Panc1 (cell line): ENCODE results near the gene TOP3A.

Experiments used
- CTCF ChIP-seq: fragments of 450-650 bp; IDR thresholded peaks from 2 replicates; pipeline ENCODE4 v1.5.1; 2017; ENCODE audit warnings: mild to moderate bottlenecking
- POLR2AphosphoS5 ChIP-seq: IDR thresholded peaks from 2 replicates; pipeline ENCODE4 v1.6.1; 2012; ENCODE audit warnings: mild to moderate bottlenecking, low read depth, low read length, moderate library complexity
- REST ChIP-seq, 2 experiments: IDR thresholded peaks; 2 replicates each; pipeline ENCODE4 v1.6.1; 2011 to 2012; ENCODE audit warnings: low read depth in 2 of 2, control low read depth in 1 of 2, low read length in 1 of 2, mild to moderate bottlenecking in 1 of 2, moderate library complexity in 1 of 2; ENCODE audit not compliant: insufficient read depth in 1 of 2

GRCh38 chr17:18363101-18364049, 48.6 kb upstream of the TOP3A start, which contains the start of gene SHMT1:
- no peak for TF ChIP-seq CTCF
- no peak for TF ChIP-seq REST (IDR thresholded peaks at IDR 0.05; ENCODE audit: insufficient read depth in 1 of 2, low read depth in 2 of 2, low read length in 1 of 2)
- TF ChIP-seq POLR2AphosphoS5 = no peak
